Measurements from ENCODE around the gene NKAIN2. TPM values are rescaled to one million over a fixed set of nuclear protein-coding genes. Genes with fewer than 3 reads are reported as not detected.

Gene NKAIN2
- total RNA-seq, 2 donors from 2014 or later = 2.4 to 2.7 TPM

DNA sequence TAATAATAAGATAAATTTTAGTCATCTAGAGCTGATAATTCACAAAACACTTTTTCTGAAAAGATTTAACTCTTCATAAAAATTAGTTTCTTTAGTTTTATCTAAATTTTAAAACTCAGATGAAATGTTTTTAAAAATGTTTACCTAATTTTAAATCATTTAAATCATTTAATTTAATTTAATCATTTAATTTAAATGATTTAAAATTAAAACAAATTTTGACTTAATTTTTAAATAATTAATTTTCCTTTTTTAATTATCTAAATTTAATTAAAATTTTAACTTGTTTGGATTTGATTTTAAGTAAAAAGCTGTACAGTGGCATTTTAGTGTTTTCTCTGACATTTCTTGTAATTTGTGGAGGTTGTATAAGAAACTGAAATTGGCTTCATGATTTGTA lies 1026.8 kb downstream of the NKAIN2 start:
- ATAC-seq = no peak
- DNase-seq = no peak
- intact Hi-C loops (cut with DNase I) = no loop called here

DNA sequence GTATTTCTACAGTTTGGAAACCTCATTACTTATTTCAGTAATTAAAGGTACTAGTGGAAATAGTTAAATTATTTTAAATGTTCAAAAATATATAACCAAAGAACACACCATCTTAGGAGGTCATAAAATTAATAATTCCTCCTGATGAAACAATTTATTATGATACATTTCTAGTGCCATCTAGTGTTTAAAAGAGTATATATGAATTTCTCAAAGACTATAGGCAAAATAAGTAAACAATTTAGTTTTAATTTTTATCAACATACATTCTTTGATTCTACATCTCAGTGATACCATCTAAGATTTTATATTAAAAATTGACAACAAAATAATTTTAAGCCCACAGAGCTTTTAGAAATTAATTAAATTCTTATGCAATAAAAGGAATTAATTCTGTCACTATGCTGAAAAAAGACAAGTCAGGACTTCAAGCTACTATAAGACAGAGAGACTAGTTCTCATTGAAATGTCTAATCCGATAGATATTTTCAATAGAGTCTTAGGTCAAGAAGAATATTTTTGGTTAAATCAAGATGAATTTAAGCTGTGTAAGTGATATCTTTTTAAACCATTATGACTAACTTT lies 1050.8 kb downstream of the NKAIN2 start:
- DNase-seq (no peak), ATAC-seq (no peak)
- intact Hi-C loops (cut with DNase I) = loop anchor here in 1 of 2 donors (10.0 kb wide), 1 partner anchor 1080 kb away; no protein-coding TSS in a partner anchor

DNA sequence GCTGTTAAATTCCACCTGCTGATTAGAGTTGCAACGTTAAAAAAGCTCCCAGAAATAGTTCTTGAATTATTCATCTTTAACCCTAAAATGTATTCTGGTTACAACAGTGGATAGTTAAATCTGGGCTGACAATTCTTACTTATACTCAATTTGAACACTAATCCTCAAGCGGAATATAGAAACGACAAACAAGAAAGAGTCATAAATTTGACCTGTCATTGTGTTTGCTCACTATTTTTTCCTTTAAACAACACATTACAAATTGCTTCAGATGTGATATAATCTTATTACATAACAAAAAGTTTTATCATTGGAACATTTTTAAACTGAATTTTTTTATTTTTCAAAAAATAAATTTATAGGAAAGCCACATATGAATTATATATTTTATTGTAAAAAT lies 1054.1 kb downstream of the NKAIN2 start:
- DNase-seq (no peak), ATAC-seq (no peak)
- intact Hi-C loops (cut with DNase I) = loop anchor here in 1 of 2 donors (10.0 kb wide), 1 partner anchor 1083 kb away; no protein-coding TSS in a partner anchor

DNA sequence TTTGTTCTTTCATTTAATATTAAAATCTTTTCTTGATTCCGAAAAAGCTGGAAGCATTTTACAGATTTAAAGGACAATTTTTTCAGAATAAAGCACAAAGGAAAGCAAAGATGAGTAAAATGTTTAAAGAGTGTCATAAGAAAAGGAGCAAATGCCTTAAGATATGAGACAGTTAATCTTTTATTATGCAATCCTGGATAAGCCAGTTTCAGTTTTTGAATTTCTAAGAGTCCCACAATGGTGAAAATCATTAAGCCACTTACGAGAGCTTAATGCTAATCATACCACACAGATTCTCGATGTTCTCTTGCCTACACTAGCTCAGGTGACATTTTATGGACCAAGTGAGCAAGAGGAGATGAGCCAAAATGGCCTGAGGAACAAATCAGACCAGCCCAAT lies 1054.9 kb downstream of the NKAIN2 start:
- intact Hi-C loops (cut with DNase I) = loop anchor here in 1 of 2 donors (10.0 kb wide), 1 partner anchor 1084 kb away; no protein-coding TSS in a partner anchor
- DNase-seq = no peak
- ATAC-seq = no peak

DNA sequence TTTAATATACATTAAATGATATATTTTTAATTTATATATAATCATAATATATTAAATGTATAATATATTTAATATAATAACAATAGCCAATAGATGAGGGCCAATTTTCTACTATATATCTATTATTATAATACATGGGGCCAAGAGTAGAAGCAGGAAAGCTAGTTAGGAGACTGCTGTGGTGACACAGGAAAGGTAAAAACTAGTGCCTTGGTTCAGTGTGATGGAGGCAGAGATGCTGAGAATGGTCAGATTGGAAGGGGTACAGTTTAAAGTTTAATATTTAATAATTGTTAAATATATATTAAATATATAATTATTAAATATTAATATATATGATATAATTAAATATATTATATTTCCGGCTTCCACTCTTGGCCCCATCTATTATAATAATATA lies 1055.7 kb downstream of the NKAIN2 start:
- ATAC-seq (no peak), DNase-seq (no peak)
- intact Hi-C loops (cut with DNase I) = loop anchor here in 1 of 2 donors (10.0 kb wide), 1 partner anchor 1085 kb away; no protein-coding TSS in a partner anchor

DNA sequence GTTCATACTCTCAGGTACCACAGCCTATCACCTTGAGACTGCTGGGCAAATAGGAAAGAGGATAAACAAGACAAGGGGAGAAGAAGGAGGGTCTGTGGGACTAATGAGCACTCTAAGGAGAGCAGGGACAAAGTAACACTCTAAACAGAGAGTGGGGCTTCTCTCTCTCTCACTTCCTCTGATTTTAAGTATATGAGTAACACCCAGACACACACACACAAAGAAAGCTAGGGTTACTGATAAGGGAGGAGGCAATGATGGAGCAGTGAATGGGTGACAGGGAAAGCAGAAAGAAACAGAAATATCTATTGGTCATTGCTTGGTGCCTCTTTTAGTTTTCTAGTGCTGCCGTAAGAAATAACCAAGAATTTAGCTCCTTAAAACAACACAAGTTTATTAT lies 1062.4 kb downstream of the NKAIN2 start:
- DNase-seq (no peak), ATAC-seq (no peak)
- intact Hi-C loops (cut with DNase I) = no loop called here

DNA sequence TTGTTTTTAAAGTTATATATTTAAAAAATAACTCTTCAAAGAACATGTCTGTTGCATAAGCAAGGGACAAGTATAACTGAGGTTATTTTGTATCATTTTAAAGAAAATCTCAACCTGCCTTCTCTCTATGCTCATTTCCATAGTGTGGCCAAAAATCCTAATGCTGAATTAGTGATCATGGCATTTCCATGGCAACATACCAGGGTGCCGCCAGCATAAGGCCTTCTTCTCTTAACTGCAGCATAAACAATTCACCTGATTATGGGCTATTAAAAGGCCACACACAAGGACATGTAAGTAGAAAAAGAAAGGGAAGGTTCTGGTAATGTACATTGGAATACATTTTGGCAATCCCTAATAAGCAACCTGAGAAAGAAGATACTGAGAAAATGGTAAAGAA lies 1063.5 kb downstream of the NKAIN2 start:
- ATAC-seq (no peak), DNase-seq (no peak)
- intact Hi-C loops (cut with DNase I) = no loop called here

DNA sequence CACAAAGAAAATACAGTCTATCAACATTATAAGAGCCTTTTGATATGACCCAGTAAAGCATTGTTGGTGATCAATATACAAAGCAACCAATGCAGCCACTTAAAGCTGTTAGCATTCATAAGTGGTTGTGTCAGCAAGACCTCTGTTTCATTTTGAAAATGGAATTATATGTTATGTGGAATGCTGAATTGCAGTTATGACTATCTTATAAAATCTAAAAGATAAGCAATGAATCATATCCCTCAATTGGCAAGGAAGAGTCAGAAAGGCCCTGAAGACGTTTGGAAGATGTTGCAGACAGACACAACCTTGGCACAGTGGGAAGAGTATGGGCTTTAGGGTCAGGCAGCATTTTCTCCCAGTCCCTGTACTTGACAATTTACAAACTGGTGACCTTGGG lies 1064.8 kb downstream of the NKAIN2 start:
- intact Hi-C loops (cut with DNase I) = no loop called here
- DNase-seq (no peak), ATAC-seq (no peak)

DNA sequence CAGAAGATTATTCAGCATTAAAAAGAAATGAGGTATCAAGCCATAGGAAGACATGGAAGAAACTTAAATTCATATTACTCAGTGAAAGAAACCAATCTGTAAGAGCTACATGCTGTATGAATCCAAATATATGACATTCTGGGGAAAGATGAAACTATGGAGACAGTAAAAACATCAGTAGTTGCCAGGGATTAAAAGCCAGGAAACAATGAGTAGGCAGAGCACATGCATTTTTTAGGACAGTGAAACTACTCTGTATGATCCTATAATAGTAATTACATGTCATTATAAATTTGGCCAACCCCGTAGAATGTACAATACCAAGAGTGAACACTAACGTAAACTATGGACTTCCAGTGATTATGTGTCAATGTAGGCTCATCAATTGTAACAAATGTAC lies 1065.8 kb downstream of the NKAIN2 start:
- intact Hi-C loops (cut with DNase I) = no loop called here
- DNase-seq = no peak

DNA sequence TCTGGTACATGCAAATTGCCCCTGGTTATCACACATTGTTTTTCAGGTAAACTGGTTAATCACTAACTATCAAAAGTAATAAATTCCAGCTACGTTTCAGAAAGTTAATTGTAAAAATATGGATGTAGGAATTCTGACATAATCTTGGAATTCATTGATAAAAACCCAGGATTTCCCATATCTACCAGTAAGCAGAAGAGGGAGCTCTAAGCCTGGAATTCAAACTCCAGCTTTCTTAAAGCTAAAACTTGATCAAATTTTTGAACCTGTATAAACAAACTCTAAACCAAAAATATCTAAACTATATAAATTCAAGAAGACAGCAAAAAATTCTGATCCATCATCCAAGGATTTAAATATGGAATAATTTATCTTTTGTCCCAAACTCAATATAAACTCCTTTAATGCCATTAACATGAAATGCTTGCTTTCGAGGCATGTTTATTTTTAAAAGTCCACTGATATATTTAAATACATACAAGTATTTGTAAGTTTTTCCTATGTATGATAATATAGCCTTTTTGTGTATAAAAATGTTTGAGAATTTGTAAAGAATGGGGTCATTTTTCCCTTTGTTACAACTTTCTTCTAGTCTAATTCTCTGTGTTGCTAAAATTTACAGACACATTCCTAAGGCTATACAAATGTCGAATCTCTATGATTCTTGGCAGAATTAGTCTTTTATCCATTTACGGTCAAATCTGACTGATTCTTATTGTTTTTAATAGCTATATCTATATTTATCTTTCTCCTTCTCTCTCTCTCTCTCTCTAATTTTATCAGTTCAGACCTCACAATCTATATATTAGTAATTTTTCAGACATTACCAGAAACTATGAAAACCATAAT lies 1067.2 kb downstream of the NKAIN2 start:
- no peak for ATAC-seq

More for the DNA sequence above, 1065.8 kb downstream of the NKAIN2 start:
- ATAC-seq = no peak

DNA sequence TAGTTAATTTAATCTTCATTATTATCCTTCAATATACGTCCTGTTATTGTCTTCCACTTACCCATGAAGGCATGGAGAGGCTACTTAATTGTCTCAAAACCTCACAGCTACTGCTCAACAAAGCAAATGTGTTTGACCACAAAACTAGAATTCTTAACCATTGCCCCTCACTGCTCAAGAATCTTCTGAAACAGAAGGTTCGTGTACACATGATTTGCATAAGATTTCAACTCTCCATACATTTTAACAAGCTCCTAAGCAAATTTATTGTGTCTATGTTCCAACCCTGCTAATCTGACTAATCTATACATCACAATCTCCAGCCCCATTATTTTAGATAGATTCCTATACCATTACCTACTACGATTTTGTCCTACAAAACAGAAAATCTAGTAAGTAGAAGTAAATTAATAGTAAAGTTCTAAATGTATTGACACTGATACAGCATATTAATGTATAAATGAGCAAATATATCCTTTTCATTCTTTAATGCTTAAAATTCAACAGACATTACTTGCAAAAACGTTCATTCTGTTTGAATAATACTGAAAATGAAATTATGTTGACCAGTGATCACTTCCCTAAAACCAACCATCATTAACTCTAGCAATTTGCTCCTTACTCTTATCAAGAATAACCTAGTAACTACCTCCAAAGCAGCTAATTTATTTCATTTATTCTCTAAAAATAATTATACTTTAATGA lies 1068.8 kb downstream of the NKAIN2 start:
- intact Hi-C loops (cut with DNase I) = no loop called here

More for the DNA sequence above, 1067.2 kb downstream of the NKAIN2 start:
- DNase-seq = no peak
- intact Hi-C loops (cut with DNase I) = loop anchor here (1.0 to 2.0 kb wide), 2 partner anchors 243 to 244 kb away; no protein-coding TSS in a partner anchor

DNA sequence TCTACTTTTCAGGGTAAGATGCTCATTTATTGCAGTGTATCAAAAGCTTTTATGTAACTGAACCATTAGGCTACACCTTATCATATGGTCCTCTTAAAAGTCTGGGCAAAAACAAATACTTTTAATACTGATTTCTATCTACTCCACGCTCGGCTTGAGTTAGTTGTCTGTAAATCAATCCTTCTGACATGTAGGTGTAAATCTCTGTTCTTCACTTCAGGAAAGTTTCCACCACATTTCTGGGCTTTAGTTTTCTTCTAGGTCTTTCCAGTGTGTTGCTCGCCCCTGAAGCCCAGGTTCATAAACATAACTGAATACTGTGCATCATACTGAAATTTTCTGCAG lies 1069.4 kb downstream of the NKAIN2 start:
- no peak for DNase-seq
- intact Hi-C loops (cut with DNase I) = no loop called here
- no peak for ATAC-seq

More for the DNA sequence above, 1068.8 kb downstream of the NKAIN2 start:
- ATAC-seq (no peak), DNase-seq (no peak)

Other genes with a start within 250 kb of the NKAIN2 start
- gene TRDN, start 166.9 kb upstream of the NKAIN2 start, total RNA-seq = 100 to 1,000 TPM; 174 to 207 TPM

Measured in left cardiac atrium (tissue), 4 donors.